Chondrocyte (in vitro differentiated cells): Measurements from ENCODE around the gene IL1R1. TPM values are rescaled to one million over a fixed set of nuclear protein-coding genes. Genes with fewer than 3 reads are reported as not detected.

Source experiments
- DNase-seq: peaks from one replicate; pipeline ENCODE4 v3.0.0; 2021; ENCODE audit warnings: mixed read lengths, low spot score
- H3K27ac Mint-ChIP-seq: one replicate; pipeline ENCODE4 v1.8.0; 2021; ENCODE audit warnings: mild to moderate bottlenecking, moderate library complexity, mixed read lengths; ENCODE audit not compliant: unreplicated experiment
- H3K27me3 Mint-ChIP-seq: 2 replicates; pipeline ENCODE4 v1.8.0; 2021; ENCODE audit warnings: low read depth, mixed read lengths
- H3K36me3 Mint-ChIP-seq: 2 replicates; pipeline ENCODE4 v1.8.0; 2021; ENCODE audit warnings: low read depth, mixed read lengths
- H3K4me1 Mint-ChIP-seq: 2 replicates; pipeline ENCODE4 v1.8.0; 2021; ENCODE audit warnings: low read depth, mild to moderate bottlenecking, mixed read lengths
- H3K4me3 Mint-ChIP-seq: one replicate; pipeline ENCODE4 v1.8.0; 2021; ENCODE audit warnings: mild to moderate bottlenecking, moderate library complexity, mixed read lengths; ENCODE audit not compliant: unreplicated experiment
- H3K9me3 Mint-ChIP-seq: 2 replicates; pipeline ENCODE4 v1.8.0; 2021; ENCODE audit warnings: low read depth, mixed read lengths
- total RNA-seq: library from RNA; stranded (reverse); gene quantifications from 3 replicates; pipeline ENCODE4 v1.2.1, GENCODE V29; 2021
- TF ChIP-seq, protein P1 (sequence below): fragments of 200-600 bp; sonication (generic); IDR thresholded peaks from 2 replicates; pipeline ENCODE4 v1.5.0; 2021; ENCODE audit warnings: antibody characterized with exemption, mild to moderate bottlenecking, moderate library complexity

Gene IL1R1
- total RNA-seq, 1 donor from 2014 or later, result 22.0 TPM

DNA sequence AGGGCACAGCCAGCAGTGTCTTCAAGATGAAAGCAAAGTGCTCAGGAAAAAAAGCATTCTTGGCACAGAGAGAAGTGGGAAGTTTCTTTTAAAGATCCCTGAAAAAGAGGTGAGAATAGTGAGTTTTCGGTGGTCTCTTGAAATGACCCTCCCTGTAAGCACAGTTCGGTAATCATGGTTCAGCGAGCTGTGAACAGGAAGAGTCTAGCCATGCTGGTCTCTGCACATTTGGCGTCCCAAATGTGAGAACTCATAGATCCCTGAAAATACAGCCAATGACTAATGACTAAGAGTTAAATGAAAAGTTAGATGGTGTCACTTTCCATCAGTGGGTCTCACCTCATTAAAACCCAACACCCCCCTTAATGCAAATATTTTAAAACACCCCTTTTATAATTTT is 3.4 kb downstream of the IL1R1 start:
- no peak for DNase-seq
- H3K36me3 Mint-ChIP-seq, result peaks cover 17% of the 10 kb centered on the region

DNA sequence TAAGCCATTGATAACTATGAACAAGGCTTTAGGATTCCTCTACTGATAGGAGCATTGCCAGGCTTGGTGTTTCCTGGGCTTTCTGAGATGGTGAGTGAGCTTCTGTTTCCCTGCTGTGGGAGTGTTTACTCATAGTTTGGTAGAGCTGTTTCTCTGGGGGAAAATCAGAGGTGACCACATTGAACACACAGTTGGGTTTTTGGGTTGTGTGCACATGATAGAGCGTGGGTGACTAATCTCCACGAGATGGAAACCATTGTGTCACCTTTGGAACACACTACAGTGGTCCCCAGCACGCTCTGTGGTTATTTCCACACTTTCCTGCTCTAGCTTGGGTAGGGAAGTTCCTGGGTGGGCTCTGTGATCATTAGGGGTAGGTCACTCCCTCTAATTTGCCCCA is 5.4 kb downstream of the IL1R1 start:
- TF ChIP-seq, protein P1, sequence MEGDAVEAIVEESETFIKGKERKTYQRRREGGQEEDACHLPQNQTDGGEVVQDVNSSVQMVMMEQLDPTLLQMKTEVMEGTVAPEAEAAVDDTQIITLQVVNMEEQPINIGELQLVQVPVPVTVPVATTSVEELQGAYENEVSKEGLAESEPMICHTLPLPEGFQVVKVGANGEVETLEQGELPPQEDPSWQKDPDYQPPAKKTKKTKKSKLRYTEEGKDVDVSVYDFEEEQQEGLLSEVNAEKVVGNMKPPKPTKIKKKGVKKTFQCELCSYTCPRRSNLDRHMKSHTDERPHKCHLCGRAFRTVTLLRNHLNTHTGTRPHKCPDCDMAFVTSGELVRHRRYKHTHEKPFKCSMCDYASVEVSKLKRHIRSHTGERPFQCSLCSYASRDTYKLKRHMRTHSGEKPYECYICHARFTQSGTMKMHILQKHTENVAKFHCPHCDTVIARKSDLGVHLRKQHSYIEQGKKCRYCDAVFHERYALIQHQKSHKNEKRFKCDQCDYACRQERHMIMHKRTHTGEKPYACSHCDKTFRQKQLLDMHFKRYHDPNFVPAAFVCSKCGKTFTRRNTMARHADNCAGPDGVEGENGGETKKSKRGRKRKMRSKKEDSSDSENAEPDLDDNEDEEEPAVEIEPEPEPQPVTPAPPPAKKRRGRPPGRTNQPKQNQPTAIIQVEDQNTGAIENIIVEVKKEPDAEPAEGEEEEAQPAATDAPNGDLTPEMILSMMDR, result no peak
- no peak for DNase-seq
- Mint-ChIP-seq H3K4me1 (peaks cover 43% of the 10 kb centered on the region), H3K27me3 (no peaks in the 10 kb centered on the region), H3K27ac (no peak overlapping the region), H3K9me3 (peaks cover 24% of the 10 kb centered on the region), H3K36me3 (peaks cover 18% of the 10 kb centered on the region), H3K4me3 (no peak overlapping the region)

More for the DNA sequence above, 3.4 kb downstream of the IL1R1 start:
- H3K4me3 Mint-ChIP-seq, result no peak overlapping the region
- H3K9me3 Mint-ChIP-seq, result peaks cover 24% of the 10 kb centered on the region
- H3K27me3 Mint-ChIP-seq, result no peaks in the 10 kb centered on the region
- TF ChIP-seq, protein P1, result no peak
- peaks cover 59% of the 10 kb centered on the region for H3K4me1 Mint-ChIP-seq
- H3K27ac Mint-ChIP-seq, result no peak overlapping the region

DNA sequence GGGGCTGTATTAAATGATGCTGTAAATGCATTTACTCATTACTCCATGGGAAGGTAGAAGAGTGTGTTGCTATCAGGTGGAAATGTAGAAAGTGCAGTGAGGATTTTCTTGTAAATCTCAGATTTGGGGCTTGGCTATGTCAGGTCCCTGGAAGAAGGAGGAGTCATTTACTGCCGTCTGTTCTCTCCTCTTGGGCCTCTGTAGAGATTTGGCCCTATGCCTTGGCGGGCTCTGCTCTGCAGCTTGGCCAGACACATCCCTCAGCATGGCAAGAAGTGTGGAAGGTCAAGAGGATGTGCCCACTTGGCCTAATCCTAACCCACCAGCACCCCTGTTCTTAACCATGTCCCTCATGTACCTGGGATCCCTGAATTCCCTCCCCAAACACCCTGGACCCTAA is 6.7 kb downstream of the IL1R1 start:
- TF ChIP-seq, protein P1, result no peak
- H3K4me1 Mint-ChIP-seq, result peaks cover 30% of the 10 kb centered on the region
- H3K4me3 Mint-ChIP-seq, result no peak overlapping the region
- H3K27me3 Mint-ChIP-seq, result no peaks in the 10 kb centered on the region
- peaks cover 24% of the 10 kb centered on the region for H3K9me3 Mint-ChIP-seq
- peaks cover 22% of the 10 kb centered on the region for H3K36me3 Mint-ChIP-seq
- no peak overlapping the region for H3K27ac Mint-ChIP-seq
- DNase-seq, result no peak

DNA sequence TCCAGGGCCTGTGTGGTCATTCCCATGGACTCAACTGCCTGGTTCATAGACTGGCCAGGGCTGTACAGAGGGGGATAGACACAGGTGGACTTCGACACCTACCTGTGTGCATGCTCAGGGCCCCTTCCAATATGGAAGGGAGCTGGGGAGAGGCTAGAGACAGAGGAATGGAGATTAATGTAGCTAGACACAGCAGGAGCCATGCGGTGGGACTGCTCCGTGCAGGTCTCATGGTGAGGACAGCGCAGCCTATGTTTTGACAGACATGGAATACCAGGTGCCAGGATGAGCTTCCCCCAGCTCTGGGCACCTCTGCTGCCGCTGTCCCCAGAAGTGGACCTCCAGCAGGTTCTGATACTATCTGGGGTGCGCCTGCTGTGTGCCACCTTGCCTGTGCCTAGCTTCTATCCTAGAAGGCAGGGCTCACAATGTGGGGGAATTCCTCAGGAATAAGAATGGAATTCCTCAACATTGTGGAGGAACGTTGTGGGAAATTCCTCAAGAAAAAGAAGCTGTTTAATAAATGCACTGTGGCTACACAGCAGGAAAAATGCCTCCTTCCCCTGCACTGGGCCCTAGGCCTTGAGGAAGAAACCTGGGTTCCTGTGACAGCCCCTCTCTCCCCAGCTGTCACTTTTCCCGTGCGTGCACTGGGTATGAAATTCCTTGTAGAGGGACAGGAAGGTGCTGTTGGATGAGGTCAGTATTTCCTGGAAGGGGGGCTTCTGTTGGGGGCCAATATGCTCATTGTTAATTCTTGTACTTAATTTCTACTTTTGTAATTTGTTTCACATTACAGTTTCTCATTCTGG is 7.3 kb downstream of the IL1R1 start:
- H3K27ac Mint-ChIP-seq, result no peak overlapping the region
- TF ChIP-seq, protein P1, result no peak
- no peak for DNase-seq
- peaks cover 26% of the 10 kb centered on the region for H3K4me1 Mint-ChIP-seq
- no peak overlapping the region for H3K4me3 Mint-ChIP-seq
- H3K27me3 Mint-ChIP-seq, result no peaks in the 10 kb centered on the region
- H3K36me3 Mint-ChIP-seq, result peaks cover 28% of the 10 kb centered on the region
- H3K9me3 Mint-ChIP-seq, result peaks cover 23% of the 10 kb centered on the region

DNA sequence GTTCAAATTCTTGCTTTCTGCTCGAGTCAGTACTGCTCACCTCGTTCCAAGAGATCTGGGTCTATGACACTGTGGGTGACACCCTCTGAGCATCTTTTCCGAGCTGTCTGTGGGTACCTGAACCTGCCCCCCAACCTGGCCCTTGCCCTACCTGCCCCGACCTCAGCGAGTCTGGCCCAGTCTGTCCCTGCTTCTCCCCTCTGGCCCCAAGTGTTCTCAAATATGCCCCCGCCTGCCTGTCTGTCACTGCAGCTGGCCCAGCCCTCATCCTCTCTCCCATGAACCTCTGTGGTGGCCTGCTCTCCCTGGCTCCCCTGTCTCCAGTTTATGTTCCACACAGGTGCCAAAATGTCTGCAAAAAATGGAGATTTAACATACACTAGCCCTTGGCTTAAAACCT is 11.8 kb downstream of the IL1R1 start:
- Mint-ChIP-seq H3K4me3 (no peak overlapping the region), H3K27ac (no peak overlapping the region), H3K36me3 (peaks cover 31% of the 10 kb centered on the region)

More for the DNA sequence above, 11.8 kb downstream of the IL1R1 start:
- no peaks in the 10 kb centered on the region for H3K27me3 Mint-ChIP-seq
- TF ChIP-seq, protein P1, result no peak
- peaks cover 7% of the 10 kb centered on the region for H3K9me3 Mint-ChIP-seq
- H3K4me1 Mint-ChIP-seq, result peaks cover 22% of the 10 kb centered on the region
- DNase-seq, result no peak
